Aorta (tissue), 5 donors: ENCODE measurements around the gene LYRM9. TPM values are rescaled to one million over a fixed set of nuclear protein-coding genes. Genes with fewer than 3 reads are reported as not detected.
"Not testable (repeated sequence)": the region's sequence is repeated elsewhere in the genome, so short reads cannot be mapped to it uniquely, and the experiment has no call there.

ENCODE experiments used
- ATAC-seq: fragments of 200-7000 bp; cut with Tn5 transposase; one replicate; pipeline ENCODE4 v1.9.1; 2022; ENCODE audit warnings: moderate library complexity; ENCODE audit not compliant: low FRiP score
- DNase-seq, 2 donors: peaks; one replicate each; pipeline ENCODE4 v3.0.0-alpha.2; 2020
- H3K27ac ChIP-seq, 2 donors: one replicate each; pipeline ENCODE4 v1.5.1; 2013; ENCODE audit warnings: low read length in 2 of 2, mild to moderate bottlenecking in 2 of 2, moderate library complexity in 2 of 2, control low read depth in 1 of 2, inconsistent platforms in 1 of 2, low read depth in 1 of 2
- H3K27me3 ChIP-seq, 2 donors: one replicate each; pipeline ENCODE4 v1.6.1; 2013; ENCODE audit warnings: control low read depth in 1 of 2, low read length in 1 of 2, mild to moderate bottlenecking in 1 of 2, moderate library complexity in 1 of 2; ENCODE audit not compliant: insufficient read depth in 2 of 2, control insufficient read depth in 1 of 2
- H3K36me3 ChIP-seq, 2 donors: one replicate each; pipeline ENCODE4 v1.6.1; 2013; ENCODE audit warnings: control low read depth in 1 of 2, low read length in 1 of 2, mild to moderate bottlenecking in 1 of 2; ENCODE audit not compliant: insufficient read depth in 2 of 2, control insufficient read depth in 1 of 2
- H3K4me1 ChIP-seq, 2 donors: one replicate each; pipeline ENCODE4 v1.6.1; 2013; ENCODE audit warnings: low read length in 2 of 2, control low read depth in 1 of 2, mild to moderate bottlenecking in 1 of 2, moderate library complexity in 1 of 2; ENCODE audit not compliant: insufficient read depth in 2 of 2, control insufficient read depth in 1 of 2
- H3K4me3 ChIP-seq, 2 donors: one replicate each; pipeline ENCODE4 v1.5.1; 2013; ENCODE audit warnings: low read length in 2 of 2, control low read depth in 1 of 2, mild to moderate bottlenecking in 1 of 2
- H3K9me3 ChIP-seq: one replicate; pipeline ENCODE4 v1.6.1; 2013; ENCODE audit warnings: mild to moderate bottlenecking, low read length; ENCODE audit not compliant: control insufficient read depth
- WGBS, 2 donors: extraction: QIAGEN DNeasy Blood & Tissue Kit; methylation state at CpG; one replicate each; pipeline ENCODE4 v1.1.7; 2013; 5-methylcytosine and 5-hydroxymethylcytosine counted together
- intact Hi-C, 2 donors: fragments of 100-400 bp; cut with DNase I; formaldehyde crosslinking; loops; one replicate each; pipeline versions ENCODE4 v1.14.2 to v1.15.0; 2022
- polyA plus RNA-seq, 2 donors: library from polyadenylated mRNA; stranded (reverse); fragments of 200-250 nt; gene quantifications; one replicate each; pipeline ENCODE4 v1.2.3, GENCODE V29; 2013
- total RNA-seq, 2 donors: library from RNA; stranded (reverse); fragmentation: NEBNext Ultra II Directional; extraction: Animal tissue kit (Norgen Biotek cat#: 25700); gene quantifications; one replicate each; pipeline ENCODE4 v1.2.1, GENCODE V29; 2021
- donor health status: healthy with polysubstance abuse.
- donor health status: Bipolar disorder and iron deficiency.
- donor health status: DM: no; HTN: no; CAD: no.
- donor health status: DM: no; HTN: no; CAD: no.
- donor health status: DM: yes; HTN: yes; CAD: no.

Gene LYRM9
- total and polyA plus RNA-seq, 4 donors, result 7.8 to 23.8 (median 12.2) TPM

DNA sequence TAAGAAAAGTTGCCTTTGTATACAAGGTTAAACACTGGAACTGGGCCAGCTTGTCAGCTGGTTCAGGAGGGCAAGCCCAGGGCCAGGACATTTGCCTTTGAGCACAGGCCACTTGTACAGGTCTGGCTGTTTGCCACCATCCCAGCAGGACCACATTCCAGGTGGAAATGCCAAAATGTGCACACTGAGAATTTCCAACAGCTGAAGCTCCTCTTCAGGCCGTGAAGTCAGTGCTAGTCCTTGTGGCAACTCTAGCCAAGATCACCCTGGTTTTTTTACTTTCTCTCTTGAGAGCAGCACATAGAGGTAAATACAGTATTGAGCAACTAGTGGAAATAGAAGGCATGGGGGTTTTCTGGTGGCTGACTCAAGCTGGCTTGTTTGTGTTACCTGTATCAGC lies 63.3 kb downstream of the LYRM9 start:
- H3K27ac ChIP-seq, H3K9me3 ChIP-seq, DNase-seq, intact Hi-C loops, ATAC-seq, H3K27me3 ChIP-seq, H3K36me3 ChIP-seq, H3K4me1 ChIP-seq, H3K4me3 ChIP-seq: not testable (repeated sequence)
- 0 to 14% methylated on average over 1 of the region's 1 CpG for WGBS, 2 donors

DNA sequence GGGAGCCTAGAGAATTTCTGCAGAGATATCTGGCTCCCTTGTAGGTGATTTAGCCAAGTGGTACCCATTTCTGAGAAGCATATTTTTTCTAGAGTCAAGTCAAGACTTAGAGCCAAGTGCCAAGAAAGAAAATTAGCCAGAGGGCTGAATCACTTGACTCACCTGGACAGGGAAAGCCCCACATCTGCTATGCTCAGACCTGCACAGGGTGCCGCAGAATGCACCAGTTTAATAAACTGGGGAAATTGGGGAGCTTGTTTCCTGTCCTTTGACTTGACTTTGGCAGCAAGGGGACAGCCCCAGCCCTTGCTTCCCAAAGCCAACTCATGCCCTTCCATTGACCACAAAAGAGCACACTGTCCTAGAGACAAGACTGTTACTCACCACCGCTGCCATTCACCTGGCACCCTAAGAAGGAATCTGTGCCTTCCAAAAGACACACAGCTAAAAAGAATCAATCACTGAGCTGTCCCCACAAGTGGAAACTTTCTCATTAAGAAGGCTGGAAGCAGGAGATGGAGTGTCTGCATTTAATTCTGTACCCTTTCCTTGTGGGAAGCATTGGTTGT lies 63.9 kb downstream of the LYRM9 start:
- WGBS, 2 donors, result no CpG with 5 or more reads among the region's 2 CpGs
- H3K36me3 ChIP-seq, DNase-seq, H3K9me3 ChIP-seq, intact Hi-C loops, H3K27ac ChIP-seq, H3K4me1 ChIP-seq, H3K4me3 ChIP-seq, H3K27me3 ChIP-seq, ATAC-seq: not testable (repeated sequence)

Other genes with a start within 250 kb of the LYRM9 start
- gene NOS2, start 92.8 kb downstream of the LYRM9 start, total RNA-seq, result under 1 TPM; 0.16 to 0.48 TPM
- under 1 TPM; 0.36 to 0.38 TPM for gene NOS2, start 92.8 kb downstream of the LYRM9 start, polyA plus RNA-seq
- 10 to 100 TPM; 14.7 to 17.2 TPM for gene NLK, start 149.3 kb upstream of the LYRM9 start, total RNA-seq
- gene NLK, start 149.3 kb upstream of the LYRM9 start, polyA plus RNA-seq, result 10 to 100 TPM in 1 of 2 donors, 1 to 10 TPM in 1; 5.5 to 13.3 TPM